ENCODE measurements around the gene PKD1L1. TPM values are rescaled to one million over a fixed set of nuclear protein-coding genes. Genes with fewer than 3 reads are reported as not detected.

The PKD1L1 gene
- total RNA-seq, 1 donor from 2014 or later, result 0.59 TPM

DNA sequence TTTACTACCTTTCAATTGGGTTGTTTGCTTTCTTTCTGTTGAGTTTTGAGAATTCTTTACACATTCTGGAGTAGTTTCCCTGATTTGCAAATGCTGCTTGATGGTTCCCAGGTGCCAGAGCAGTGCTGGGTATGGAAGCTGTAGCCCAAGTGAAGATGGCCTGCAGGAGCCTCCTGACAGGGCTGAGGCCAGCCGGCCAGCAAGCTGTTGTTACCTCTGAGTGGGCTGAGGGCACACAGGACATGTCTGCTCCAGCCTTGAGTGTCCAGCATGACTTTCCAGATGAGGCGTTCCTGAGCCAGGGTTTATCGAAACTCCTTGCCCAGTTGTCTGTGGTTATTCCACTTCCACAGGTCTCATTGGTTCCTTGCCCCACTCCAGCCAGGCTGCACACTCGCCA, 201.8 kb downstream of the PKD1L1 start:
- DNase-seq (no peak), ATAC-seq (no peak)
- TF ChIP-seq, protein P1, sequence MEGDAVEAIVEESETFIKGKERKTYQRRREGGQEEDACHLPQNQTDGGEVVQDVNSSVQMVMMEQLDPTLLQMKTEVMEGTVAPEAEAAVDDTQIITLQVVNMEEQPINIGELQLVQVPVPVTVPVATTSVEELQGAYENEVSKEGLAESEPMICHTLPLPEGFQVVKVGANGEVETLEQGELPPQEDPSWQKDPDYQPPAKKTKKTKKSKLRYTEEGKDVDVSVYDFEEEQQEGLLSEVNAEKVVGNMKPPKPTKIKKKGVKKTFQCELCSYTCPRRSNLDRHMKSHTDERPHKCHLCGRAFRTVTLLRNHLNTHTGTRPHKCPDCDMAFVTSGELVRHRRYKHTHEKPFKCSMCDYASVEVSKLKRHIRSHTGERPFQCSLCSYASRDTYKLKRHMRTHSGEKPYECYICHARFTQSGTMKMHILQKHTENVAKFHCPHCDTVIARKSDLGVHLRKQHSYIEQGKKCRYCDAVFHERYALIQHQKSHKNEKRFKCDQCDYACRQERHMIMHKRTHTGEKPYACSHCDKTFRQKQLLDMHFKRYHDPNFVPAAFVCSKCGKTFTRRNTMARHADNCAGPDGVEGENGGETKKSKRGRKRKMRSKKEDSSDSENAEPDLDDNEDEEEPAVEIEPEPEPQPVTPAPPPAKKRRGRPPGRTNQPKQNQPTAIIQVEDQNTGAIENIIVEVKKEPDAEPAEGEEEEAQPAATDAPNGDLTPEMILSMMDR (IDR thresholded peaks at IDR 0.05), result no peak
- Histone ChIP-seq H3K36me3 (no peaks in the 10 kb centered on the region), H3K4me3 (no peak overlapping the region), H3K27me3 (ENCODE audit: low read depth) (no peaks in the 10 kb centered on the region), H3K9me3 (no peaks in the 10 kb centered on the region), H3K27ac (no peak overlapping the region), H3K4me1 (no peaks in the 10 kb centered on the region)
- intact Hi-C loops (cut with DNase I), result no loop called here

DNA sequence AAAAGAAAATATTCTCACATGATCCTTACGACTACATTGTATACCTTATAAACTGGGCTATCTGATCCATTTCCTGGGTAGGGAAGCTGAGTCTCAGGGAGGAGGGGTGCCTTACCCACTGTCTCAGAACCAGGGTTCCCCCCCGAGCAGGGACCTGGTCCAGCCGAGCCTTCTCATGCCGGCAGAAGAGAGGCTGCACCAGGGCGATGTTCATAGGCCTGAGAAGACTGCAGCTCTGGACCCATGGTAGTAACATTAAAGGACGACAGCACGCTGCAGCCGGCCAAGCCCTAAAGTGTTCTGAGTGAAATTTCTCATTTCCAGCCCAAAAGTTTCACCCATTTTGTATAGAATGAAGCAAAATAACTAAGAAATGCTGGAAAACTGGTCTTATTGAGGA, 203.4 kb downstream of the PKD1L1 start:
- Histone ChIP-seq H3K27me3 (ENCODE audit: low read depth) (no peaks in the 10 kb centered on the region), H3K4me1 (no peaks in the 10 kb centered on the region), H3K27ac (no peak overlapping the region), H3K4me3 (no peak overlapping the region), H3K9me3 (no peaks in the 10 kb centered on the region), H3K36me3 (no peaks in the 10 kb centered on the region)
- intact Hi-C loops (cut with DNase I), result no loop called here
- no peak for DNase-seq
- TF ChIP-seq, protein P1 (IDR thresholded peaks at IDR 0.05), result no peak
- ATAC-seq, result no peak

DNA sequence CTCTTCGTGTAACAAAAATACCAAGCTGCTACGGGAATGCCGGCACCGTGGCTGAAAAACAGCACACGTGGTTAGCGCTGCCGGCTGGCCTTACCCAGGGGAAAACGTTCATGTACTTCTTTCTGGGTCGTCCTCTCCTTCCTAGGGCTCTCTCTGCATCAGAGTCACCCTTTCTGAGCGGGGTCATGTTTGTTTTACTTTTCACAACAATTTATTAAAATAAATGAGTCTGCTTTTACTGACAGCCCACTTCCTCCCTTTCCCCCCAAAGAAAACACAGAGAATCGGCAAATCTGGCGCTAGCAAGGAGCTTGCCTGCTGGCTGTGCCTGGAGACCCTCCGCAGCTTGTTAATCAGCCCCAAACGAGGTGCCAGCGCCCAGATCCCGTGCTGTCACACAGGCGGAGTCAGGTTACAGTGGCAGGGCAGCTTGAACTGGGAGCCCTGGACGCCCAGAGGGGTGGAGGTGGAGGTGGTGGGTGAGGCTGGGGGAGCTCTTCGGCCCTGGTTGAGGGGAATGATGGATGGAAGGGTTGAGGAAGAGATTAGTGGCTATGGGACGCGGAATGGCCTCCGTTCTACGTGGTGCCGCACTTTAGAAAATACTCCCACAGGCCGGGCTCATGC, 204.2 kb downstream of the PKD1L1 start:
- no peak overlapping the region for H3K27ac ChIP-seq
- DNase-seq, result no peak

DNA sequence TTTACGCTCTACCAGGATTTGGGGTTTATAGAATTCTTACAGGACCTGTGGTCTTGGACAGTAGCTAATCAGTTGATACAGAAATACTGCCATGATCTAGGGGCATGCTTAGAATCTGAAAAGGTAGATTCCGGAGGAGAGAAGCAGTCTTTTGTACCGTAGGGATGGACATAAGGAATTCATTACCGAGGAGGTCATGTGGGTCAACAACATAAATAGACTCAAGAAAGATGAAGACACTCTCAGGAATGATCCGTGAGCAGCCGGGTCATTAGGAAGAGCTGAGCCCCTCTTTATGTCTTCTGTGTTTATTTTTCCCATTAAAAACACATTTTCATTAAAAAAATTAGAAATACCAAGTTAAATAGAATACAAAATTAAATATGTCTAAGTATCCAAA, 206.3 kb downstream of the PKD1L1 start:
- no peaks in the 10 kb centered on the region for H3K36me3 ChIP-seq

More for the DNA sequence above, 204.2 kb downstream of the PKD1L1 start:
- ATAC-seq, result no peak
- H3K9me3 ChIP-seq, result no peaks in the 10 kb centered on the region
- no peaks in the 10 kb centered on the region for H3K4me1 ChIP-seq
- no peaks in the 10 kb centered on the region for H3K27me3 ChIP-seq (ENCODE audit: low read depth)
- H3K36me3 ChIP-seq, result no peaks in the 10 kb centered on the region
- intact Hi-C loops (cut with DNase I), result no loop called here
- TF ChIP-seq, protein P1 (IDR thresholded peaks at IDR 0.05), result no peak
- H3K4me3 ChIP-seq, result no peak overlapping the region

DNA sequence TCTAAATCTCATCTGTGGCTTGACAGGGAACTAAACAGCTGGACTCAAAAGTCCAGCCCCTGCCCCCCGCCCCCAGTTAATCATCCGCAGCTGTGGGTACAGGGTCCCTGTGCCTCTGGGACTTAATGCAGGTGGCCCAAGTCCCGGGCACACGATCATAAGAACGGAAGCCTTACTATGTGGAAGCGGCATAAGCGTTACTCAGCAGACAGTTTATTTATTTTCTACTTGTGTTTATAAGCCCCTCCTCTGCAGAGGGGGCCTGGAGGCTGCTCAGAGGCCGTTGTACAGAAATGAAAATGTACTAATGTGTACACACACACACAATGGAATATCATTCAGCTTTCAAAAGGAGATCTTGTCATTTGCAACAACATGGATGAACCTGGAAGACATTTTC, 208.4 kb downstream of the PKD1L1 start:
- Histone ChIP-seq H3K27ac (no peak overlapping the region), H3K4me3 (no peak overlapping the region), H3K27me3 (ENCODE audit: low read depth) (no peaks in the 10 kb centered on the region), H3K36me3 (no peaks in the 10 kb centered on the region), H3K9me3 (no peaks in the 10 kb centered on the region), H3K4me1 (no peaks in the 10 kb centered on the region)
- ATAC-seq, result no peak
- intact Hi-C loops (cut with DNase I), result no loop called here
- TF ChIP-seq, protein P1 (IDR thresholded peaks at IDR 0.05), result no peak
- no peak for DNase-seq

More for the DNA sequence above, 206.3 kb downstream of the PKD1L1 start:
- ATAC-seq, result no peak
- TF ChIP-seq, protein P1 (IDR thresholded peaks at IDR 0.05), result no peak
- H3K4me1 ChIP-seq, result no peaks in the 10 kb centered on the region
- H3K9me3 ChIP-seq, result no peaks in the 10 kb centered on the region
- no peaks in the 10 kb centered on the region for H3K27me3 ChIP-seq (ENCODE audit: low read depth)
- intact Hi-C loops (cut with DNase I), result no loop called here
- no peak overlapping the region for H3K4me3 ChIP-seq
- DNase-seq, result no peak
- no peak overlapping the region for H3K27ac ChIP-seq

All from lower lobe of right lung (tissue), 2 donors.